ENCODE results near the gene CORO1C. TPM values are rescaled to one million over a fixed set of nuclear protein-coding genes. Genes with fewer than 3 reads are reported as not detected.
"Not testable (repeated sequence)": the region's sequence is repeated elsewhere in the genome, so short reads cannot be mapped to it uniquely, and the experiment has no call there.

The CORO1C gene
- total and polyA plus RNA-seq, 4 donors = 23.2 to 58.6 (median 41.9) TPM

DNA sequence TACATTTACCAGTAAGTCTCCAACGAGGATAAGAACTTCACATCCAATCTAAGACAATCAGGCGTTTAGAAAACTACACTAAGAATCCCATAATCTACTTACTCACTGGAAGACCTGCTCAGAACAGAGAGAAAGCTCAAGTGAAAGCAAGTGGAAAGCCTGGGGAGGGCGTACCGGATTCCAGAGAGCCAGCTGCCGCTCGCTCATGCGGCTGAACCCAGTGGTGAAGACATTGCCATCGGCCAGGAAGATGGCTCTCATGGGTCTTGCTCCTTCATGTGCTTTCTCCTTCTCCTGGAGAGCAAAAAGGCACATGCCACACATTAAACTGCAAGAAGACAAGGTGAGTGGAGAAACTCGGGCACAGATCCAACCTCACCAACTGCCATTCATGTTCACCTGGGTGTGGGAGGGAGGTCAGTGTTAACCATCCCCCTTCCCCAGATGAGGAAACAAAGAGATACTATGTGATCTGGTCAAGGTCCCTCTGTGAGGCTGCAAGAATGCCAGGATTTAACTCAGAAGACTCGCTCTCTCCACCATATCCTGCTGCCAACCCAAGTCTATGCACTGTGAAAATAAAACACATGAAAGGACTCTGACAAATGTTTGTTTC, 74.1 kb downstream of the CORO1C start:
- no peak for DNase-seq (ENCODE audit: low spot score)
- WGBS = 95% methylated on average over 10 of the region's 10 CpGs
- Histone ChIP-seq H3K9me3 (ENCODE audit: control insufficient read depth in 4 of 4, low read length in 3 of 4) (no peaks in the 10 kb centered on the region), H3K27me3 (ENCODE audit: control insufficient read depth in 4 of 4, insufficient read depth in 4 of 4, low read length in 3 of 4) (no peaks in the 10 kb centered on the region), H3K36me3 (ENCODE audit: control insufficient read depth in 4 of 4, insufficient read depth in 3 of 4, low read depth in 1 of 4, low read length in 3 of 4) (peaks cover under 1 to 21% (median 10%) of the 10 kb centered on the region in 4 donors), H3K27ac (ENCODE audit: low read depth in 1 of 2, low read length in 2 of 2) (no peak overlapping the region), H3K4me1 (ENCODE audit: control insufficient read depth in 4 of 4, insufficient read depth in 4 of 4, low read length in 3 of 4) (no peaks in the 10 kb centered on the region), H3K9ac (ENCODE audit: low read depth in 1 of 2, low read length in 2 of 2) (no peak overlapping the region), H3K4me3 (ENCODE audit: low read depth in 1 of 3, low read length in 3 of 3) (no peak overlapping the region)
- no peak for TF ChIP-seq FOXA1 (IDR thresholded peaks at IDR 0.05)
- no peak for TF ChIP-seq TAF1 (conservative IDR thresholded peaks at IDR 0.05)
- no peak for TF ChIP-seq SP1 (IDR thresholded peaks at IDR 0.05)
- no peak for TF ChIP-seq FOXA2 (IDR thresholded peaks at IDR 0.05)
- no peak for TF ChIP-seq HNF4G (IDR thresholded peaks at IDR 0.05)
- TF ChIP-seq HNF4A (conservative IDR thresholded peaks at IDR 0.05) = no peak
- TF ChIP-seq GABPA (IDR thresholded peaks at IDR 0.05 in 1 of 2, conservative IDR thresholded peaks at IDR 0.05 in 1 of 2) = no peak
- TF ChIP-seq, protein P1, sequence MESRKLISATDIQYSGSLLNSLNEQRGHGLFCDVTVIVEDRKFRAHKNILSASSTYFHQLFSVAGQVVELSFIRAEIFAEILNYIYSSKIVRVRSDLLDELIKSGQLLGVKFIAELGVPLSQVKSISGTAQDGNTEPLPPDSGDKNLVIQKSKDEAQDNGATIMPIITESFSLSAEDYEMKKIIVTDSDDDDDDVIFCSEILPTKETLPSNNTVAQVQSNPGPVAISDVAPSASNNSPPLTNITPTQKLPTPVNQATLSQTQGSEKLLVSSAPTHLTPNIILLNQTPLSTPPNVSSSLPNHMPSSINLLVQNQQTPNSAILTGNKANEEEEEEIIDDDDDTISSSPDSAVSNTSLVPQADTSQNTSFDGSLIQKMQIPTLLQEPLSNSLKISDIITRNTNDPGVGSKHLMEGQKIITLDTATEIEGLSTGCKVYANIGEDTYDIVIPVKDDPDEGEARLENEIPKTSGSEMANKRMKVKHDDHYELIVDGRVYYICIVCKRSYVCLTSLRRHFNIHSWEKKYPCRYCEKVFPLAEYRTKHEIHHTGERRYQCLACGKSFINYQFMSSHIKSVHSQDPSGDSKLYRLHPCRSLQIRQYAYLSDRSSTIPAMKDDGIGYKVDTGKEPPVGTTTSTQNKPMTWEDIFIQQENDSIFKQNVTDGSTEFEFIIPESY (IDR thresholded peaks at IDR 0.05) = no peak

DNA sequence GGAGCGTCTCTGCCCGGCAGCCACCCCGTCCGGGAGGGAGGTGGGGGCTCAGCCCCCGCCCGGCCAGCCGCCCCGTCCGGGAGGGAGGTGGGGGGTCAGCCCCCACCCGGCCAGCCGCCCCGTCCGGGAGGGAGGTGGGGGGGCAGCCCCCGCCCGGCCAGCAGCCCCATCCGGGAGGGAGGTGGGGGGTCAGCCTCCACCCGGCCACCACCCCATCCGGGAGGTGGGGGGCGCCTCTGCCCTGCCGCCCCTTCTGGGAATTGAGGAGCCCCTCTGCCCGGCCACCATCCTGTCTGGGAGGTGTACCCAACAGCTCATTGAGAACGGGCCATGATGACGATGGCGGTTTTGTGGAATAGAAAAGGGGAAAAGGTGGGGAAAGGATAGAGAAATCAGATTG, 75.1 kb downstream of the CORO1C start:
- not testable (repeated sequence) for H3K27ac ChIP-seq (ENCODE audit: low read depth in 1 of 2, low read length in 2 of 2); H3K4me3 ChIP-seq (ENCODE audit: low read depth in 1 of 3, low read length in 3 of 3); H3K27me3 ChIP-seq (ENCODE audit: control insufficient read depth in 4 of 4, insufficient read depth in 4 of 4, low read length in 3 of 4); DNase-seq (ENCODE audit: low spot score); H3K4me1 ChIP-seq (ENCODE audit: control insufficient read depth in 4 of 4, insufficient read depth in 4 of 4, low read length in 3 of 4); H3K9me3 ChIP-seq (ENCODE audit: control insufficient read depth in 4 of 4, low read length in 3 of 4); H3K9ac ChIP-seq (ENCODE audit: low read depth in 1 of 2, low read length in 2 of 2)
- WGBS = 94% methylated on average over 24 of the region's 24 CpGs
- peaks cover 4 to 26% (median 15%) of the 10 kb centered on the region in 4 donors for H3K36me3 ChIP-seq (ENCODE audit: control insufficient read depth in 4 of 4, insufficient read depth in 3 of 4, low read depth in 1 of 4, low read length in 3 of 4)

DNA sequence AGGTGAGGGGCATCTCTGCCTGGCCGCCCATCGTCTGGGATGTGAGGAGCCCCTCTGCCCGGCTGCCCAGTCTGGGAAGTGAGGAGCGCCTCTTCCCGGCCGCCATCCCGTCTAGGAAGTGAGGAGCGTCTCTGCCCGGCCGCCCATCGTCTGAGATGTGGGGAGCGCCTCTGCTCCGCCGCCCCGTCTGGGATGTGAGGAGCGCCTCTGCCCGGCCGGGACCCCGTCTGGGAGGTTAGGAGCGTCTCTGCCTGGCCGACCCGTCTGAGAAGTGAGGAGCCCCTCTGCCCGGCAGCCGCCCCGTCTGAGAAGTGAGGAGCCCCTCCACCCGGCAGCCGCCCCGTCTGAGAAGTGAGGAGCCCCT, 75.5 kb downstream of the CORO1C start:
- WGBS = 97% methylated on average over 20 of the region's 28 CpGs
- peaks cover 4 to 27% (median 18%) of the 10 kb centered on the region in 4 donors for H3K36me3 ChIP-seq (ENCODE audit: control insufficient read depth in 4 of 4, insufficient read depth in 3 of 4, low read depth in 1 of 4, low read length in 3 of 4)

DNA sequence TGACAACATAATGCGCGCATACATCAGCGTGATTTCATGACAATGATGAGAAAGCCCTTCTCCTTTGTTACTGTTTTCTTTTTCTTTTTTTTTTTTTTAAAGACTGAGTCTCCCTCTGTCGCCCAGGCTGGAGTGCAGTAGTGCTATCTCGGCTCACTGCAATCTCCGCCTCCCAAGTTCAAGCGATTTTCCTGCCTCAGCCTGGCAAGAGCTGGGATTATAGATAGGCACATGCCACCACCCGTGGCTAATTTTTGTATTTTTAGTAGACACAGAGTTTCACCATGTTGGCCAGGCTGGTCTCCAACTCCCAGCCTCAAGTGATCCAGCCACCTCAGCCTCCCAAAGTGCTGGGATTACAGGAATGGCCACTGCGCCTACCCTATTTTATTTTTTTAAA, 76.7 kb downstream of the CORO1C start:
- not testable (repeated sequence) for H3K9me3 ChIP-seq (ENCODE audit: control insufficient read depth in 4 of 4, low read length in 3 of 4); H3K4me3 ChIP-seq (ENCODE audit: low read depth in 1 of 3, low read length in 3 of 3); DNase-seq (ENCODE audit: low spot score); H3K4me1 ChIP-seq (ENCODE audit: control insufficient read depth in 4 of 4, insufficient read depth in 4 of 4, low read length in 3 of 4); H3K27me3 ChIP-seq (ENCODE audit: control insufficient read depth in 4 of 4, insufficient read depth in 4 of 4, low read length in 3 of 4); H3K9ac ChIP-seq (ENCODE audit: low read depth in 1 of 2, low read length in 2 of 2); H3K27ac ChIP-seq (ENCODE audit: low read depth in 1 of 2, low read length in 2 of 2)
- peaks cover 4 to 34% (median 18%) of the 10 kb centered on the region in 4 donors for H3K36me3 ChIP-seq (ENCODE audit: control insufficient read depth in 4 of 4, insufficient read depth in 3 of 4, low read depth in 1 of 4, low read length in 3 of 4)
- 89% methylated on average over 9 of the region's 9 CpGs for WGBS

More for the DNA sequence above, 75.5 kb downstream of the CORO1C start:
- H3K27me3 ChIP-seq (ENCODE audit: control insufficient read depth in 4 of 4, insufficient read depth in 4 of 4, low read length in 3 of 4); DNase-seq (ENCODE audit: low spot score); H3K4me3 ChIP-seq (ENCODE audit: low read depth in 1 of 3, low read length in 3 of 3); H3K27ac ChIP-seq (ENCODE audit: low read depth in 1 of 2, low read length in 2 of 2); H3K9me3 ChIP-seq (ENCODE audit: control insufficient read depth in 4 of 4, low read length in 3 of 4); H3K4me1 ChIP-seq (ENCODE audit: control insufficient read depth in 4 of 4, insufficient read depth in 4 of 4, low read length in 3 of 4); H3K9ac ChIP-seq (ENCODE audit: low read depth in 1 of 2, low read length in 2 of 2): not testable (repeated sequence)

Data from liver (tissue), 9 donors.